NCI-H345 (cell line): Measurements from ENCODE around the gene GPD1L.
"Not testable (repeated sequence)": the region's sequence is repeated elsewhere in the genome, so short reads cannot be mapped to it uniquely, and the experiment has no call there.

ENCODE experiments used
- DNase-seq: peaks from one replicate; lab custom pipeline; 2025; lab: John Stamatoyannopoulos, UW

The GPD1L gene

DNA sequence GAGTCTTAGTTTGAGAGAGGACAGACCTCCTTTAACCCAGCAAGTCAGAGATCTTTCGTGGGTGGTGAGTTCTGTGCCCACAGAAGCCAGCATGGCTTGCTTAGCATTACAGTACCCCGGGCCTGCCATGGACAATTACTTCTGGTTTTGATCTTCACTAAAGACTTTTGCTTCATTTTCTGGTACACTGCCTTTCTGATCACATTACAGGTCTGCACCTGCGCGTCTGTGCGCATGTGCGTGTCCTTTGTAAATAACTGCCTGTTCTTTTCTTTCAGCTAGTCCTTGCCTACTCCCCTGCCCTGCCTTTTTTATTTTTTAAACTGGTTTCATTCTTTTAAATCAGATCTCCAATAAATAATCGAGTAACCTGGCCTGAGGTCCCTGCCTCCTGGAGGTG lies 74.9 kb downstream of the GPD1L start:
- DNase-seq: peak; percentile 40

DNA sequence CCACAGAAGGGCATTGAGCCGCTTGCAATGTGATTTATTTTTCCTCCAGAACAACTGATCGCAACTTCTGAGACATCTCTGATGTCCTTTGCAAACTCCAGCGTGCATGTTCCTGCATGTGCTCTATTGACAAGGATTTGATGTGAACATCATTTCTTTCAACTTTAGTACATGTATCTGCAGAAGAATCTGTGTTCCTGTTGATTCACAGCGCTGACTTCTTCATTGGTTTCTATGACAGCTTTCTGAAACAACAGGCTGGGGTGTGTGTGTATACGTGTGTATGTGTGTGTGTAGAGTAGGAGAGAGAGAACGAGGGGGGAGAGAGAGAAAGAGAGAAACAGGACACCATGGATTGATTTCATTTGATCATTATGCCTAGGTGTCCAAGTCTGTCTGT lies 75.4 kb downstream of the GPD1L start:
- DNase-seq: no peak

DNA sequence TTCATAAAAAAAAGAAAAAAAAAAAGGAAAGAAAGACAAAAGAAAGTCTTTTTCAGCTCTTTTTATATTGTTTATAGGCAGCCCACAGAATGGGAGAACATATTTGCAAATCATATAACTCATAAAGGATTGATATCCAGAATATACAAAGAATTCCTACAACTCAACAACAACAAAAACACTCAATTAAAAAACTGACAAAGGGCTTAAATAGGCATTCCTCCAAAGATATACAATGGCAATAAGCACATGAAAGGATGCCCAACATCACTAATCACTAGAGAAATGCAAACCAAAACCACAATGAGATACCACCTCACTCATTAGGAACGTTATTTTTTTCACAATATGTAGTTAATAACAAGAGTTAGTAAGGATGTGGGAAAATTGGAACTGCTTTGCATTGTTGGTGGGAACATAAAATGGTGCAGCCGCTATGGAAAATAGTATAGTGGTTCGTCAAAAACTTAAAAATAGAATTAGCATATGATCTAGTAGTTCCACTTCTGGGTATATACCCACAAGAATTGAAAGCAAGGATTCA lies 77.8 kb downstream of the GPD1L start:
- DNase-seq: no peak

GRCh38 chr3:32186097-32186496 lies 79.7 kb downstream of the GPD1L start:
- no peak for DNase-seq

DNA sequence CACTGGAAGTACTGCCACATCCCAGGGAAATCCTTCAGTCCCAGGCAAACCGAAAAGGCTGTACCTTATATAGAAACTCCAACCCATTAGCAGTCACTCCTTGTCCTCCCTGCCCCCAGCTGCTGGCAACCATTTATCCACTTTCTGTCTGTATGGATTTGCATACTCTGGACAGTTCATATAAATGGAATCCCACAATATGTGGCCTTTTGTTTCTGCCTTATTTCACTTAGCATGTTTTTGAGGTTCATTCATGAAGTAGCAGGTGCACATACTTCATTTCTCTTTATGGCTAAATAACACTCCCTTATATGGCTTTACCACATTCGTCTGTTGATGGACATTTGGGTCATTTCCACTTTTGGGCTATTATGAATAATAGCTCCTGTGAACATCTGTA lies 80.5 kb downstream of the GPD1L start:
- DNase-seq: no peak

- no peak for DNase-seq
Observed at GRCh38 chr3:32189693-32190092, 83.3 kb downstream of the GPD1L start.

DNA sequence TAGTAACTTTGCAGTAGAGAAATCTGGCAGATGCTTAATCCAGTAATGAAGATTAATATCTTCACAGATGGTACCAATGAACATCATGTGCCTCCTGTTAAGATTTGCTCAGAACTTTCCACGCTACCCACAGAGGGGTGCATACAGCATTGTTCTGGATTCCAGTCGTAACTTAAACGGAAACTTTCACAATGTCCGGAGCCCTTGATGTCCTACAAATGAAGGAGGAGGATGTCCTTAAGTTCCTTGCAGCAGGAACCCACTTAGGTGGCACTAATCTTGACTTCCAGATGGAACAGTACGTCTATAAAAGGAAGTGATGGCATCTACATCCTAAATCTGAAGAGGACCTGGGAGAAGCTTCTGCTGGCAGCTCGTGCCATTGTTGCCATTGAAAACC lies 84.1 kb downstream of the GPD1L start:
- DNase-seq: not testable (repeated sequence)

GRCh38 chr3:32193101-32193500 lies 86.7 kb downstream of the GPD1L start:
- DNase-seq: no peak

DNA sequence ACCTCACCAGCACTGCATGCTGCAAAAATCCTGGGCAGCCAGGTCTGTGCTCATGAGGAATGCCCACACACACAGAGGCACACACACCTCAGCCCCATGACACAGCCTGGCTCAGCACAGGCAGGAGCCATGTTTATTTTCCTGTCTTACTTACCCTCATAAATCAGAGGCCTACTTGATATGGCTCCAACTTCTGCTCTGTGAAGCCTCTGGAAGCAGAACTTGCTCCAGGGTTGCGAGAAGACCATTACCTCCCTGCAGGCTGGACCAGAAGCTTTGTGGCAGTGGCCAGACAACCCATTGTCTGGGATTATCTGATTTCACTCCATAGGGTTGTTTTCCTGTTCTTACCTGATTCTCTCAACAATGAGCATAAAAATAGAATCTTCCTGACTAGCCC lies 88.2 kb downstream of the GPD1L start:
- no peak for DNase-seq

DNA sequence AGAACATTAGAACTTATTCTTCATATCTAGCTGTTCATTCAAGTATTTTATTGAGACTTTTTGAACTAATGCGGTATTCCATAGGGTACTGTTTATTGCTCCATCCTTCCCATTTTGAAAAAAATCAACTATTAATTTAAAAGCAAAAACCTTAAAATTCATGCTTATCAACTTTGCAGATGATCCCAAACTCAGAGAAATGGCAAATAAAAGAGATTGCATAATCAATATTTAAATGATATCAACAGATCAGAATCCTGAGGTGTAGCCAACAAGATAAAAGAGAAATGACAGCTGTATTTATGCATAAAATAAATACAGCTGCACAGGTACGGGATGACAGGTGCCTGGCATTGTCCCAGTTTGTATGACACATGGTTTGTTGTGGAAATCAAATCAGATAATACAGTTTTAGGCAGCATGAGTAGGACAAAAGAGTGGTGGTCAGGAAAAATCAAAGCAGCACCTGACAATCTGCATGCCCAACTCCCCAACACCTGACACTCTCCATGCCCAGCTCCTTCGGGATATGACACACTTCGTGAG lies 89.6 kb downstream of the GPD1L start:
- no peak for DNase-seq

DNA sequence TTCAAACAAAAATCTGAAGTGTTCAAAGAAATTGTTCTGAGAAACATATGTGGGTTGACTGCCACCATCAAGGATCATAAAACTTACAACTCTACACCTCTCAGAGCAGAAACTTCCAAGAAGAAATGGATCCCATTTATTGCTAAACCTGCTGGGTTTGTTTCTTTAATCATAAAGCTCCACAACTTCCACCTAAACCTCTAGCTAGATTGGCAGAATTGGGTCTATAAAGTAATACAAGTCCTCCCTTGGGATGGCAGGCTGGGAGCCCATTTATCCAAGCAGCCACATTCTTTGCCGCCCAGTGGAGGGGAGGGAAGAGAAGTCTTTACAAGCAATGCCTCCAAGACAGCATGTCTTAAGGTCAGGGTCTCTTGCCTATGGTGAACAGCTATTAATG lies 91.6 kb downstream of the GPD1L start:
- no peak for DNase-seq

DNA sequence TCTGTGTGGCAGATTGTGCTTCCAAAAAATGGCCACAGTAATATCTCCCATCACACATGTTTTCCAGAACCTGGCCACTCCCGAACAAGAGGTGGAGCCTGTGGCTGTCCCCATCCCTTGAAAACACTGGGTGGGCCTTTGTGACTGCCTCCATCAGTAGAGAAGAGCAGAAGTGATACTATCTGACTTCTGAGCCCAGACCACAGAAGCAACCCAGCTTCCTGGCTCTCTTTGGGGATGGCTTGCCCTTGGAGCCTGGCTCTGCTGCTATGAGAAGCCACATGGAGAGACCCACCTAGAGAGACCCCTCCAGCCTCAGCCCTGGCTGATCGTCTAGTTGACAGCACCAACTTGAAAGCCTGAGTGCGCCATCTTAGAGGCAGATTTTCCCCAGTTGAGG lies 92.3 kb downstream of the GPD1L start:
- no peak for DNase-seq

DNA sequence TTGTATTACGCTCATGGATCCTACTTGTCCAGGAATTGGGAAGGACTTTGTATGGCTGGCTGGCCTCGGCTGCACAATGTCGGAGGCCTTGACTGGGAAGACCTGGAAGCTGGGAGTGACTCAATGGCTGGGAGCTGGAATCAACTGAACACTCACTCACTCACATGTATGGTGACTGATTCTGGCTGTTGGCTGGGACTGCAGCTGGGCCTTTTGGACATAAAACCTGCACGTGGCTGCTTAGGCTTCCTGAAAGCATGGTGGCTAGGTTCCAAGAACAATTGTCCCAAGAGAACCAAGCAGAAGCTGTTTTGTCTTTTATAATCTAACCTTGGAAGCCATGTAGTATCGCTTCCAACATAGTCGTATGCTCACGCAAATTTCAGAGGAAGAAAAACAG lies 94.1 kb downstream of the GPD1L start:
- no peak for DNase-seq

DNA sequence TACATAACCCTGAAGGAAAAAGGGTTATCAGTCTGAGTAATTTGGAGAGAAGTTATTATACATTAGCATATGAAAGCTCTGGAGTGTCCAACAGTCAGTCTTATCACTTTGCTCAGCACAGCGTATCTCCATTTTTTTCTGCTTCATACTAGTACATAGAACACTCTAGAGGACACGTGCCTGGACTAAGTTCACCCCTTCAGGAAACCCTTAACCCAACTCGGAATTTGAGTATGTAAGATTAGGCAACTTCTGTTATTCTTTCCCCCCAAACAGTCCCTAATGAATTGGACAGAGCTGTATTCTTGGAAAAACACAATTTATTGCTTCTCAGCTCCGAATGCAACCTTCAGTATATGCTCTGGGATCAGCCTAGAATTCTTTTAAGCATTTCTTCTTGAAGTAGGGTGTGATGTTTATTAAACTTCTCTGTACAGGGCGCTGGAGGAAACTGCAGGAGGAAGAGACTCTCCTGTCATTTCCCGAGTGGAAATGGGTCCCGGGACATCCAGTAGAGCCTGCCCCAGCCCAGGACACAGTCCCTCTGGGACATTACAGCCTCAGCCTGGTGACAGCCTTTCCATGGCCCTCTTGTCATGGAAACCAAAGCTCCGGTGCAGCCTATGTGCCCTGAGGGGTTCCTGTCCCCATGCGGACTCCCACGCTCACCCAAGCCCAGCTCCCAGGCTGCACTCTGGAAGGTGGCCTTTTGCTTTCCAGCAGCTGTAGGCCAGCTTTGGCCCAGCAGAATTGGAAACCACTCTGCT lies 94.8 kb downstream of the GPD1L start:
- no peak for DNase-seq

DNA sequence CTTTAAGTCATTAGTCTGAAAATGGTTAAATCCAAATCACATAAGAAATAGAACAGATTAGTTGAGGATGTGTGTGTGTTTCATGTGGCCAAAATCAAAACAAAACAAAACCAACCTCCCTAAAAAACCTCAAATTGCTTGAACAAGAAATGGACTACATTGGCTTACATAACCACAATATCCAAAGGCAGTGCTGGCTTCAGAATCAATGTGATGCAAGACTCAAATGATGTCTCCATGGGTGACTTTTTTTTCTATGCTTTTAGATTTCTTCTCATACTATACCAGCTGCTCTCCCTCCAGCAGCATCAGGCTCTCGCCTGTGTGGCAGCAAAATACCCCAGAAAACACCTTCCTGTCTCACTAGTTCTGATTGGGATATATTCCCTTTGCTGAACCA lies 96.1 kb downstream of the GPD1L start:
- no peak for DNase-seq

DNA sequence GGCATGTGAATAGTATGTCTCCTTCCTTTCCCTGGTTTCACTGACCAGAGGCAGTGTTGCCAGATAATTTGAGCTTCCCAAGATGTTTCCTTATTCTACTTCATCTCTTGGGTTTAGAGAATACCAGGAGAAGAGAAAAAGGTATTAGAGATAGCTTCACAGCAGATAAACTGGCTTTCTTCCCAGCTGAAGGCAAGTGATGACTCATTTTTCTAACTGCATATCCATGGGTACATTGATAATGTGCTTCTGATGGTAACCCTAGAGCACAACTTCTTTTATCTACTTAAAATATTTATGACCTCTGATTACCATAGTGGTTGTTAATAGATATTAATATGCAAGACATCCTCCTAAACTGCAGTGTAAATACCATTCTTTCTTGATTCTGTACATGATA lies 97.4 kb downstream of the GPD1L start:
- no peak for DNase-seq

- DNase-seq: no peak
Observed at GRCh38 chr3:32208447-32208846, 102.0 kb downstream of the GPD1L start.

DNA sequence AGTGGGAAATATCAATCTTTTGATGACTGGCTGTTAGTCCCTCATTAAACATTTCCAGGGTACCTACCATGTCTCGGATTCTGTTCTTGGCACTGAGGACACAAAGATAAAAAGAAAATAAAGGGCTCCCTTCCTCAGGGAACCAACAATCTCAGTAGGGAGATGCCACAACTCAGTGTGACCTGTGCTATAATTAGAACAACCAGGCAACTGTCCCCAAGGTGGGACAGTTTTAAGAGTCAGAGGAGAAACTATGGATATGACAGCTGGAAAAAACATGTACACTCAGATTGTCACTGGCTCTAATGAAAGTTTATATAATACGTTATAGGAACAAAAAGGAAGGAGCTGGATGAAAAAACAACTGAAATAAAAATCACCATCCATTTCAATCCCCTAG lies 108.8 kb downstream of the GPD1L start:
- DNase-seq: no peak

DNA sequence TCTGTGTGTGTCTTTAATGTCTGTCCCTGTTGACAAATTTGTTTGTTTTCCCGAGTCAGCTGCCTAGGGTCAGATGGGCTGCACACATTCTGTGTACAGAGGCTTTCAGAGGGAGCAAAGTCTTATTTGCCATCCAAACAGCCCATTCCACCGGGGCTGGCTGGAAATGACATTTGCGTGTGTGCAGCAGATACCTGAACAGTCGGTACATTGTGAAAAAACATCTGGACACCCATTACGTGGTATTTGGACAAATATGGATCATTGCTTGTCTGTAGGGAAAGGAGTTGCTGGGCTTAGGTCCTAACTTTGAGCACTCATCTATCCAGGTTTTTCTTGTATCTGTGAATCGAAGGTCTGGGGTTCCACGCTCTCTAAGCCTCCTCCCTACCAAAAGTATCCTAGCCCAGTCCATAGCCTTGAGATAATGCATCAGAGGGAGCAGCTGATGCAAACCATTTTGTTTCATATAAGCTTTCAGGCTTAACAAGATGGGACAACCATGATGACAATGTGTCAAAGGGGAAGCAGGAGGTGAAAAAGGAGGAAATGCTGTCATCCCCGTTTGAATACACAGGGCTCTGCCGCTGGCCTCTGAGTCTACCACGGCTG lies 109.9 kb downstream of the GPD1L start:
- DNase-seq: no peak

DNA sequence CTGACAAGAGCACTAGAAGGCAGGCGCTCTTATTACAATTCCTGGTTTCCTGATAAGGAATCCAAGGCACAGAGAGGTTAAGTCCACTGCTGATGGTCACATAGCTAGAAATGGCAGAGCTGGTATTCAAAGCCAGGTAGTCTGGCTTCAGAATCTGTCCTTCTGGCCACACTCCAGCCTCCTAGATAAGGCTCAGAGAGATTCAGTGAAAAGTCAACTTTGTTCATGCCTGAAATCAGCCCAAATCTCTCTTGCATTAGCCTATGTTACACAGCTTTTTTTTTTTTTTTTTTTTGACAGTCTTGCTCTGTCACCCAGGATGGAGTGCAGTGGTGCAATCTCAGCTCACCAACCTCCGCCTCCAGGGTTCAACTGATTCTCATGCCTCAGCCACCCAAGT lies 110.9 kb downstream of the GPD1L start:
- no peak for DNase-seq
